Coronary artery (tissue), 2 donors: ENCODE data around the gene ARHGEF6.

Experiments used
- DNase-seq: peaks from one replicate; pipeline ENCODE4 v3.0.0-alpha.2; 2017; ENCODE audit warnings: low spot score
- H3K27ac ChIP-seq, 2 donors: fragments of 200-600 bp; sonication (generic); one replicate each; pipeline ENCODE4 v1.5.1; 2016 to 2019
- H3K4me3 ChIP-seq: fragments of 200-600 bp; sonication (generic); 2 replicates; pipeline ENCODE4 v1.5.1; 2016; ENCODE audit warnings: mild to moderate bottlenecking, moderate library complexity
- TF ChIP-seq, protein P1 (sequence below): fragments of 200-600 bp; sonication (generic); IDR thresholded peaks from one replicate; pipeline ENCODE4 v1.5.1; 2019; ENCODE audit warnings: antibody characterized with exemption

Gene ARHGEF6

GRCh38 chrX:136622568-136622967 lies 158.2 kb downstream of the ARHGEF6 start:
- TF ChIP-seq, protein P1, sequence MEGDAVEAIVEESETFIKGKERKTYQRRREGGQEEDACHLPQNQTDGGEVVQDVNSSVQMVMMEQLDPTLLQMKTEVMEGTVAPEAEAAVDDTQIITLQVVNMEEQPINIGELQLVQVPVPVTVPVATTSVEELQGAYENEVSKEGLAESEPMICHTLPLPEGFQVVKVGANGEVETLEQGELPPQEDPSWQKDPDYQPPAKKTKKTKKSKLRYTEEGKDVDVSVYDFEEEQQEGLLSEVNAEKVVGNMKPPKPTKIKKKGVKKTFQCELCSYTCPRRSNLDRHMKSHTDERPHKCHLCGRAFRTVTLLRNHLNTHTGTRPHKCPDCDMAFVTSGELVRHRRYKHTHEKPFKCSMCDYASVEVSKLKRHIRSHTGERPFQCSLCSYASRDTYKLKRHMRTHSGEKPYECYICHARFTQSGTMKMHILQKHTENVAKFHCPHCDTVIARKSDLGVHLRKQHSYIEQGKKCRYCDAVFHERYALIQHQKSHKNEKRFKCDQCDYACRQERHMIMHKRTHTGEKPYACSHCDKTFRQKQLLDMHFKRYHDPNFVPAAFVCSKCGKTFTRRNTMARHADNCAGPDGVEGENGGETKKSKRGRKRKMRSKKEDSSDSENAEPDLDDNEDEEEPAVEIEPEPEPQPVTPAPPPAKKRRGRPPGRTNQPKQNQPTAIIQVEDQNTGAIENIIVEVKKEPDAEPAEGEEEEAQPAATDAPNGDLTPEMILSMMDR, result no peak
- Histone ChIP-seq H3K27ac (no peak overlapping the region), H3K4me3 (no peak overlapping the region)
- no peak for DNase-seq

DNA sequence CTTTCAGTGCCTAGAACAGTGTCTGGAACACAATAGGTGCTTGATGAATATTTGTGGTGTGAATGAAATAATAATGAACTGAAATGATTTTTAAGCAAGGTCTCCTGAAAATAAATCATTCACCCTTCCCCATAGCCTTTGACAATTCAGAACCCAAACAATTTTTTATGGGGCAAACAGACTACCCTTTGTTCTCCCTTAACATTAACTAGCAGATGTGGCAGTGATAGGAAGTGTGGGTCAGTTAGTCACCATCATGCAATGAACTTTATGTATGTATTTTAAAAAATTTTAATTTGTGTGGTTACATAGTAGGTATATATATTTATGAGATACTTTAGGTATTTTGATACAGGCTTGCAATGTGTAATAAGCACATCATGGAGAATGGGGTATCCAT lies 160.0 kb downstream of the ARHGEF6 start:
- TF ChIP-seq, protein P1, result no peak
- H3K27ac ChIP-seq, result no peak overlapping the region
- DNase-seq, result no peak
- H3K4me3 ChIP-seq, result no peak overlapping the region

GRCh38 chrX:136619899-136620505 lies 160.7 kb downstream of the ARHGEF6 start:
- Histone ChIP-seq H3K4me3 (no peak overlapping the region), H3K27ac (no peak overlapping the region)
- no peak for DNase-seq
- TF ChIP-seq, protein P1, result no peak

GRCh38 chrX:136616987-136617685 lies 163.6 kb downstream of the ARHGEF6 start:
- no peak overlapping the region for H3K27ac ChIP-seq
- DNase-seq, result no peak
- H3K4me3 ChIP-seq, result no peak overlapping the region
- TF ChIP-seq, protein P1, result no peak
